ENCODE results near the gene KCNIP1. TPM values are rescaled to one million over a fixed set of nuclear protein-coding genes. Genes with fewer than 3 reads are reported as not detected.

KCNIP1 gene
- total RNA-seq, 1 donor, result not detected

GRCh38 chr5:170523142-170523551, 19.3 kb downstream of the KCNIP1 start:
- no peak overlapping the region for H3K27ac ChIP-seq (ENCODE audit: low read depth, low read length)
- TF ChIP-seq, protein P1, sequence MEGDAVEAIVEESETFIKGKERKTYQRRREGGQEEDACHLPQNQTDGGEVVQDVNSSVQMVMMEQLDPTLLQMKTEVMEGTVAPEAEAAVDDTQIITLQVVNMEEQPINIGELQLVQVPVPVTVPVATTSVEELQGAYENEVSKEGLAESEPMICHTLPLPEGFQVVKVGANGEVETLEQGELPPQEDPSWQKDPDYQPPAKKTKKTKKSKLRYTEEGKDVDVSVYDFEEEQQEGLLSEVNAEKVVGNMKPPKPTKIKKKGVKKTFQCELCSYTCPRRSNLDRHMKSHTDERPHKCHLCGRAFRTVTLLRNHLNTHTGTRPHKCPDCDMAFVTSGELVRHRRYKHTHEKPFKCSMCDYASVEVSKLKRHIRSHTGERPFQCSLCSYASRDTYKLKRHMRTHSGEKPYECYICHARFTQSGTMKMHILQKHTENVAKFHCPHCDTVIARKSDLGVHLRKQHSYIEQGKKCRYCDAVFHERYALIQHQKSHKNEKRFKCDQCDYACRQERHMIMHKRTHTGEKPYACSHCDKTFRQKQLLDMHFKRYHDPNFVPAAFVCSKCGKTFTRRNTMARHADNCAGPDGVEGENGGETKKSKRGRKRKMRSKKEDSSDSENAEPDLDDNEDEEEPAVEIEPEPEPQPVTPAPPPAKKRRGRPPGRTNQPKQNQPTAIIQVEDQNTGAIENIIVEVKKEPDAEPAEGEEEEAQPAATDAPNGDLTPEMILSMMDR (IDR thresholded peaks at IDR 0.05; ENCODE audit: extremely low read depth, low read depth, low read length), result no peak
- peak overlapping the region; percentile 23 for H3K4me2 ChIP-seq (ENCODE audit: insufficient read depth, low read length)
- no peak overlapping the region for H2AFZ ChIP-seq (ENCODE audit: low read length)
- H3K9me3 ChIP-seq (ENCODE audit: low read depth, low read length), result no peaks in the 10 kb centered on the region
- H3K36me3 ChIP-seq (ENCODE audit: insufficient read depth, low read length), result no peaks in the 10 kb centered on the region
- no peak overlapping the region for H3K4me3 ChIP-seq (ENCODE audit: insufficient read depth, low read length)
- peaks cover 17% of the 10 kb centered on the region for H3K4me1 ChIP-seq (ENCODE audit: insufficient read depth, low read length)
- DNase-seq (ENCODE audit: insufficient read length, low spot score, missing footprints), result no peak
- H3K79me2 ChIP-seq (ENCODE audit: insufficient read depth, low read length), result no peaks in the 10 kb centered on the region
- peaks cover 14% of the 10 kb centered on the region for H3K27me3 ChIP-seq (ENCODE audit: insufficient read depth, low read length)
- no peaks in the 10 kb centered on the region for H4K20me1 ChIP-seq (ENCODE audit: insufficient read depth, low read length)

- Histone ChIP-seq H3K4me1 (ENCODE audit: insufficient read depth, low read length) (peaks cover 17% of the 10 kb centered on the region), H3K27me3 (ENCODE audit: insufficient read depth, low read length) (peaks cover 16% of the 10 kb centered on the region), H3K79me2 (ENCODE audit: insufficient read depth, low read length) (no peaks in the 10 kb centered on the region), H3K4me2 (ENCODE audit: insufficient read depth, low read length) (no peak overlapping the region), H3K4me3 (ENCODE audit: insufficient read depth, low read length) (no peak overlapping the region), H3K9me3 (ENCODE audit: low read depth, low read length) (no peaks in the 10 kb centered on the region), H4K20me1 (ENCODE audit: insufficient read depth, low read length) (no peaks in the 10 kb centered on the region), H2AFZ (ENCODE audit: low read length) (no peak overlapping the region), H3K36me3 (ENCODE audit: insufficient read depth, low read length) (no peaks in the 10 kb centered on the region), H3K27ac (ENCODE audit: low read depth, low read length) (no peak overlapping the region)
- DNase-seq (ENCODE audit: insufficient read length, low spot score, missing footprints), result no peak
- TF ChIP-seq, protein P1 (IDR thresholded peaks at IDR 0.05; ENCODE audit: extremely low read depth, low read depth, low read length), result no peak
These were observed 20.0 kb downstream of the KCNIP1 start for GRCh38 chr5:170523830-170524229.

GRCh38 chr5:170524576-170524975, 20.8 kb downstream of the KCNIP1 start:
- Histone ChIP-seq H3K4me3 (ENCODE audit: insufficient read depth, low read length) (no peak overlapping the region), H3K4me2 (ENCODE audit: insufficient read depth, low read length) (no peak overlapping the region), H3K27me3 (ENCODE audit: insufficient read depth, low read length) (peaks cover 13% of the 10 kb centered on the region), H3K4me1 (ENCODE audit: insufficient read depth, low read length) (peaks cover 17% of the 10 kb centered on the region), H3K36me3 (ENCODE audit: insufficient read depth, low read length) (no peaks in the 10 kb centered on the region), H3K79me2 (ENCODE audit: insufficient read depth, low read length) (no peaks in the 10 kb centered on the region), H4K20me1 (ENCODE audit: insufficient read depth, low read length) (no peaks in the 10 kb centered on the region), H2AFZ (ENCODE audit: low read length) (no peak overlapping the region), H3K9me3 (ENCODE audit: low read depth, low read length) (no peaks in the 10 kb centered on the region), H3K27ac (ENCODE audit: low read depth, low read length) (no peak overlapping the region)
- TF ChIP-seq, protein P1 (IDR thresholded peaks at IDR 0.05; ENCODE audit: extremely low read depth, low read depth, low read length), result no peak
- no peak for DNase-seq (ENCODE audit: insufficient read length, low spot score, missing footprints)

DNA sequence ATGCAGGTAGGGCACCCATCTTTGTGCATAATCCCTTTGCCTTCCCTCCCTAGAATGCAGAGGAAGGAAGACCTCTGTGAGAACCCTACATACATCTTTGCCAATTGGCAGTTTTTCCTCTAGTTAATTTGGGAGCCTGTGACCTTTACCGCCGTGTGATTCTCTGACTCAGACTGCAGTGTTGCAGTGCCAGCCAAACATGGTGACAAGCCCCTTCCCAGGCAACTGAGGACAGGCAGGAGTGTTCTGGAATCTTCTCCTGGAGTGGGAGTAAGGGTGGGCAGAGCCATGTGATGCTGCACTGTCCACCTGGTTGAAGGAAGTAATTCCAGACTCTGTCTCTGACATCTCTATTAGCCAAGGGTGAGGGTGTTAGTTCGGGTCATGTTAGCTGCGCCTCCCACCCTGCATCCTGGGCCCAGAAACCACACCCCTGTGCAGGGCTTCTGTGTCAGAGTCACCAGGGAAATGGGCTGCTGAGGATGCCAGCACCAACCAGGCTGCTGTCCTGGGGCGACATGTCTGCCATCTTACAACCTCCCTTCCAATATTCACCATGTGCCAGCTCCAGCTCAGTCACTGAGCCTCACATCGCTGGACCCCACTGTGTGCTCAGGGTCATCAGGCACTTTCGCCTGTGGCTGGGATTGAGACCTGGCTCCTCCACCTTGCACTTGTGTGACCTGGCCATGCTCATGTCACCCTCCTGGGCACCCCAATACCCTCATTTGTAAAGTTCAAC, 21.8 kb downstream of the KCNIP1 start:
- H3K9me3 ChIP-seq (ENCODE audit: low read depth, low read length), result no peaks in the 10 kb centered on the region
- peaks cover 17% of the 10 kb centered on the region for H3K4me1 ChIP-seq (ENCODE audit: insufficient read depth, low read length)
- H3K4me2 ChIP-seq (ENCODE audit: insufficient read depth, low read length), result no peak overlapping the region
- H3K79me2 ChIP-seq (ENCODE audit: insufficient read depth, low read length), result no peaks in the 10 kb centered on the region
- peaks cover 13% of the 10 kb centered on the region for H3K27me3 ChIP-seq (ENCODE audit: insufficient read depth, low read length)
- H3K36me3 ChIP-seq (ENCODE audit: insufficient read depth, low read length), result no peaks in the 10 kb centered on the region
- H3K27ac ChIP-seq (ENCODE audit: low read depth, low read length), result no peak overlapping the region
- no peak overlapping the region for H2AFZ ChIP-seq (ENCODE audit: low read length)
- TF ChIP-seq, protein P1 (IDR thresholded peaks at IDR 0.05; ENCODE audit: extremely low read depth, low read depth, low read length), result no peak
- DNase-seq (ENCODE audit: insufficient read length, low spot score, missing footprints), result peak; percentile 48
- no peaks in the 10 kb centered on the region for H4K20me1 ChIP-seq (ENCODE audit: insufficient read depth, low read length)
- H3K4me3 ChIP-seq (ENCODE audit: insufficient read depth, low read length), result no peak overlapping the region

Measured in osteoblast (primary cell).